Fibroblast of lung (primary cell): Measurements from ENCODE around the gene OGA. TPM values are rescaled to one million over a fixed set of nuclear protein-coding genes. Genes with fewer than 3 reads are reported as not detected.

ENCODE experiments used
- DNase-seq, 2 donors: peaks; one replicate each; pipeline versions ENCODE4 v3.0.0 to v3.0.0-alpha.2; 2010; ENCODE audit warnings: low read depth in 2 of 2
- H2AFZ ChIP-seq: 2 replicates; pipeline ENCODE4 v1.5.1; 2012; ENCODE audit warnings: low read length, control low read depth, inconsistent platforms
- H3K27ac ChIP-seq: 2 replicates; pipeline ENCODE4 v1.5.1; 2011; ENCODE audit warnings: low read length, control low read depth; ENCODE audit not compliant: insufficient read depth
- H3K27me3 ChIP-seq: 2 replicates; pipeline ENCODE4 v1.5.1; 2011; ENCODE audit warnings: mild to moderate bottlenecking, low read length; ENCODE audit not compliant: control insufficient read depth, insufficient read depth
- H3K36me3 ChIP-seq: 2 replicates; pipeline ENCODE4 v1.5.1; 2011; ENCODE audit warnings: low read length; ENCODE audit not compliant: control insufficient read depth, insufficient read depth
- H3K4me1 ChIP-seq: 2 replicates; pipeline ENCODE4 v1.5.1; 2011; ENCODE audit warnings: low read length; ENCODE audit not compliant: control insufficient read depth, insufficient read depth; ENCODE audit errors: extremely low read depth
- H3K4me2 ChIP-seq: 2 replicates; pipeline ENCODE4 v1.5.1; 2011; ENCODE audit warnings: low read length, control low read depth; ENCODE audit not compliant: insufficient read depth; ENCODE audit errors: extremely low read depth
- H3K4me3 ChIP-seq, 4 experiments: fragments of 200-600 bp in 1 of 4; sonication (generic) in 1 of 4; replicated peaks in 1 of 4; 2 replicates each; pipeline ENCODE4 v1.5.1; 2011 to 2016; ENCODE audit warnings: low read length in 4 of 4, low read depth in 3 of 4, mild to moderate bottlenecking in 3 of 4, control low read depth in 2 of 4, inconsistent platforms in 1 of 4, mixed read lengths in 1 of 4; ENCODE audit not compliant: insufficient read depth in 1 of 4; ENCODE audit errors: control extremely low read depth in 1 of 4
- H3K79me2 ChIP-seq: 2 replicates; pipeline ENCODE4 v1.5.1; 2012; ENCODE audit warnings: mild to moderate bottlenecking, low read length, inconsistent platforms; ENCODE audit not compliant: control insufficient read depth, insufficient read depth
- H3K9ac ChIP-seq: 2 replicates; pipeline ENCODE4 v1.5.1; 2011; ENCODE audit warnings: mild to moderate bottlenecking, low read length, control low read depth; ENCODE audit not compliant: insufficient read depth
- H3K9me3 ChIP-seq: 2 replicates; pipeline ENCODE4 v1.5.1; 2012; ENCODE audit warnings: low read depth, low read length; ENCODE audit not compliant: control insufficient read depth, insufficient read depth
- H4K20me1 ChIP-seq: 2 replicates; pipeline ENCODE4 v1.5.1; 2011; ENCODE audit warnings: low read length; ENCODE audit not compliant: control insufficient read depth, insufficient read depth; ENCODE audit errors: extremely low read depth
- CTCF ChIP-seq, 2 donors: IDR thresholded peaks in 1 of 2; conservative IDR thresholded peaks in 1 of 2; 1 replicate in 1 of 2; 2 replicates in 1 of 2; pipeline ENCODE4 v1.5.1; 2011 to 2012; ENCODE audit warnings: low read length in 2 of 2, control low read depth in 1 of 2, inconsistent platforms in 1 of 2, low read depth in 1 of 2, mild to moderate bottlenecking in 1 of 2
- EZH2 ChIP-seq: IDR thresholded peaks from 2 replicates; pipeline ENCODE4 v1.5.1; 2012; ENCODE audit warnings: low read length, control low read depth, mild to moderate bottlenecking; ENCODE audit errors: missing control alignments
- polyA plus RNA-seq, 2 donors: library from polyadenylated mRNA; depleted of rRNA in 1 of 2; stranded (reverse) in 1 of 2; unstranded in 1 of 2; fragments of >200 nt; gene quantifications; 2 replicates each; pipeline ENCODE4 v1.2.1, GENCODE V29; 2011 to 2012; ENCODE audit warnings: missing spikeins in 1 of 2
- total RNA-seq: library from RNA; depleted of rRNA; stranded (reverse); fragments of >200 nt; gene quantifications from 2 replicates; pipeline ENCODE4 v1.2.1, GENCODE V29; 2014

Gene OGA
- total and polyA plus RNA-seq, 2 donors (not counting 1 experiment from before 2014, with no cell fraction given) = 69.9 to 193 TPM

- no peak overlapping the region for H3K27ac ChIP-seq
- no peak overlapping the region for H3K4me2 ChIP-seq
- TF ChIP-seq EZH2 (no peak), CTCF (conservative IDR thresholded peaks at IDR 0.05 in 1 of 2, IDR thresholded peaks at IDR 0.05 in 1 of 2; ENCODE audit: low read depth in 1 of 2, low read length in 2 of 2) (no peak)
- no peaks in the 10 kb centered on the region for H3K79me2 ChIP-seq
- H3K4me1 ChIP-seq = no peaks in the 10 kb centered on the region
- peaks cover 2% of the 10 kb centered on the region for H3K36me3 ChIP-seq
- H4K20me1 ChIP-seq = no peaks in the 10 kb centered on the region
- H2AFZ ChIP-seq = no peak overlapping the region
- H3K9me3 ChIP-seq = no peaks in the 10 kb centered on the region
- peak in 1 of 2 donors; percentile 19 for DNase-seq
- H3K27me3 ChIP-seq = no peaks in the 10 kb centered on the region
- no peak overlapping the region for H3K9ac ChIP-seq
- H3K4me3 ChIP-seq = no peak overlapping the region
Observed at GRCh38 chr10:101848408-101848807, 30.2 kb upstream of the OGA start.

- H3K27me3 ChIP-seq = no peaks in the 10 kb centered on the region
- no peaks in the 10 kb centered on the region for H3K9me3 ChIP-seq
- no peaks in the 10 kb centered on the region for H3K4me1 ChIP-seq
- no peak for DNase-seq
- H3K4me3 ChIP-seq = no peak overlapping the region
- H3K9ac ChIP-seq = no peak overlapping the region
- H3K4me2 ChIP-seq = no peak overlapping the region
- no peak overlapping the region for H2AFZ ChIP-seq
- no peaks in the 10 kb centered on the region for H4K20me1 ChIP-seq
- H3K27ac ChIP-seq = no peak overlapping the region
- no peak for TF ChIP-seq EZH2
- TF ChIP-seq CTCF (conservative IDR thresholded peaks at IDR 0.05 in 1 of 2, IDR thresholded peaks at IDR 0.05 in 1 of 2; ENCODE audit: low read depth in 1 of 2, low read length in 2 of 2) = no peak
- H3K79me2 ChIP-seq = no peaks in the 10 kb centered on the region
- peaks cover 2% of the 10 kb centered on the region for H3K36me3 ChIP-seq
Observed at GRCh38 chr10:101845893-101846292, 27.6 kb upstream of the OGA start.

GRCh38 chr10:101843032-101844021, 25.1 kb upstream of the OGA start, which contains the start of gene KCNIP2:
Gene KCNIP2 (minus strand): TSS chr10:101843800. CDS start chr10:101843568, 232 bp downstream.
- Histone ChIP-seq H3K36me3 (peaks cover 2% of the 10 kb centered on the region), H4K20me1 (no peaks in the 10 kb centered on the region), H2AFZ (no peak within 1 kb of the TSS), H3K4me1 (no peaks in the 10 kb centered on the region), H3K79me2 (no peaks in the 10 kb centered on the region), H3K4me3 (no peak within 1 kb of the TSS), H3K9ac (no peak within 1 kb of the TSS), H3K27me3 (no peaks in the 10 kb centered on the region), H3K27ac (no peak within 1 kb of the TSS), H3K4me2 (no peak within 1 kb of the TSS), H3K9me3 (no peaks in the 10 kb centered on the region)
- DNase-seq = no peak
- TF ChIP-seq CTCF (conservative IDR thresholded peaks at IDR 0.05 in 1 of 2, IDR thresholded peaks at IDR 0.05 in 1 of 2; ENCODE audit: low read depth in 1 of 2, low read length in 2 of 2) (peak; percentile 27 to 40), EZH2 (no peak)
